Measurements from ENCODE around the gene CHPT1.

DNA sequence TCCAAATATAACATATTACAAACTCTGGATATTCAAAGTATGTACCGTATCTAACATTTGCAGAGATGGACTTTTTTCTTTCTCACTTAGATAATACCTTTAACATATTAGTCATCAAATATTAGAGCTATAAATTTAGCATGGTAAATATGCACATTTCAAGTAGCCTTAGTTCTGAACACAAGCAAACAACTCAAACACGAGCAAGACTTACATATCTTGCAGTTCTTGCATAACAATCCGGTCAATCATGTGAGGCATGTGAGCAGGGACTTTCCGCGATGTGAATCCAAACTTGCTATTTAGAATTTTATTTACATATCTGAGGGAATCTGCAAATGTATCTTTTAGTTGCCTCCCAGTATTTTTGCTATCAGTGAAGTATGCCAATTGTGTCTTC lies 63.9 kb downstream of the CHPT1 start:
- TF ChIP-seq EZH2 (IDR thresholded peaks at IDR 0.05; ENCODE audit: low read depth, unreplicated experiment) (no peak), POLR2AphosphoS5 (IDR thresholded peaks at IDR 0.05; ENCODE audit: low read depth) (no peak), EZH2phosphoT487 (IDR thresholded peaks at IDR 0.05; ENCODE audit: unreplicated experiment) (no peak), CREB1 (CRISPR knock-in tag; IDR thresholded peaks at IDR 0.05; ENCODE audit: low read depth) (no peak)
- TF ChIP-seq, protein P1, sequence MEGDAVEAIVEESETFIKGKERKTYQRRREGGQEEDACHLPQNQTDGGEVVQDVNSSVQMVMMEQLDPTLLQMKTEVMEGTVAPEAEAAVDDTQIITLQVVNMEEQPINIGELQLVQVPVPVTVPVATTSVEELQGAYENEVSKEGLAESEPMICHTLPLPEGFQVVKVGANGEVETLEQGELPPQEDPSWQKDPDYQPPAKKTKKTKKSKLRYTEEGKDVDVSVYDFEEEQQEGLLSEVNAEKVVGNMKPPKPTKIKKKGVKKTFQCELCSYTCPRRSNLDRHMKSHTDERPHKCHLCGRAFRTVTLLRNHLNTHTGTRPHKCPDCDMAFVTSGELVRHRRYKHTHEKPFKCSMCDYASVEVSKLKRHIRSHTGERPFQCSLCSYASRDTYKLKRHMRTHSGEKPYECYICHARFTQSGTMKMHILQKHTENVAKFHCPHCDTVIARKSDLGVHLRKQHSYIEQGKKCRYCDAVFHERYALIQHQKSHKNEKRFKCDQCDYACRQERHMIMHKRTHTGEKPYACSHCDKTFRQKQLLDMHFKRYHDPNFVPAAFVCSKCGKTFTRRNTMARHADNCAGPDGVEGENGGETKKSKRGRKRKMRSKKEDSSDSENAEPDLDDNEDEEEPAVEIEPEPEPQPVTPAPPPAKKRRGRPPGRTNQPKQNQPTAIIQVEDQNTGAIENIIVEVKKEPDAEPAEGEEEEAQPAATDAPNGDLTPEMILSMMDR (conservative IDR thresholded peaks at IDR 0.05; ENCODE audit: low read depth in 2 of 2): no peak
- TF ChIP-seq, protein P2, sequence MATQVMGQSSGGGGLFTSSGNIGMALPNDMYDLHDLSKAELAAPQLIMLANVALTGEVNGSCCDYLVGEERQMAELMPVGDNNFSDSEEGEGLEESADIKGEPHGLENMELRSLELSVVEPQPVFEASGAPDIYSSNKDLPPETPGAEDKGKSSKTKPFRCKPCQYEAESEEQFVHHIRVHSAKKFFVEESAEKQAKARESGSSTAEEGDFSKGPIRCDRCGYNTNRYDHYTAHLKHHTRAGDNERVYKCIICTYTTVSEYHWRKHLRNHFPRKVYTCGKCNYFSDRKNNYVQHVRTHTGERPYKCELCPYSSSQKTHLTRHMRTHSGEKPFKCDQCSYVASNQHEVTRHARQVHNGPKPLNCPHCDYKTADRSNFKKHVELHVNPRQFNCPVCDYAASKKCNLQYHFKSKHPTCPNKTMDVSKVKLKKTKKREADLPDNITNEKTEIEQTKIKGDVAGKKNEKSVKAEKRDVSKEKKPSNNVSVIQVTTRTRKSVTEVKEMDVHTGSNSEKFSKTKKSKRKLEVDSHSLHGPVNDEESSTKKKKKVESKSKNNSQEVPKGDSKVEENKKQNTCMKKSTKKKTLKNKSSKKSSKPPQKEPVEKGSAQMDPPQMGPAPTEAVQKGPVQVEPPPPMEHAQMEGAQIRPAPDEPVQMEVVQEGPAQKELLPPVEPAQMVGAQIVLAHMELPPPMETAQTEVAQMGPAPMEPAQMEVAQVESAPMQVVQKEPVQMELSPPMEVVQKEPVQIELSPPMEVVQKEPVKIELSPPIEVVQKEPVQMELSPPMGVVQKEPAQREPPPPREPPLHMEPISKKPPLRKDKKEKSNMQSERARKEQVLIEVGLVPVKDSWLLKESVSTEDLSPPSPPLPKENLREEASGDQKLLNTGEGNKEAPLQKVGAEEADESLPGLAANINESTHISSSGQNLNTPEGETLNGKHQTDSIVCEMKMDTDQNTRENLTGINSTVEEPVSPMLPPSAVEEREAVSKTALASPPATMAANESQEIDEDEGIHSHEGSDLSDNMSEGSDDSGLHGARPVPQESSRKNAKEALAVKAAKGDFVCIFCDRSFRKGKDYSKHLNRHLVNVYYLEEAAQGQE (IDR thresholded peaks at IDR 0.05; ENCODE audit: unreplicated experiment): no peak
- TF ChIP-seq, protein P3, sequence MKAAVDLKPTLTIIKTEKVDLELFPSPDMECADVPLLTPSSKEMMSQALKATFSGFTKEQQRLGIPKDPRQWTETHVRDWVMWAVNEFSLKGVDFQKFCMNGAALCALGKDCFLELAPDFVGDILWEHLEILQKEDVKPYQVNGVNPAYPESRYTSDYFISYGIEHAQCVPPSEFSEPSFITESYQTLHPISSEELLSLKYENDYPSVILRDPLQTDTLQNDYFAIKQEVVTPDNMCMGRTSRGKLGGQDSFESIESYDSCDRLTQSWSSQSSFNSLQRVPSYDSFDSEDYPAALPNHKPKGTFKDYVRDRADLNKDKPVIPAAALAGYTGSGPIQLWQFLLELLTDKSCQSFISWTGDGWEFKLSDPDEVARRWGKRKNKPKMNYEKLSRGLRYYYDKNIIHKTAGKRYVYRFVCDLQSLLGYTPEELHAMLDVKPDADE (IDR thresholded peaks at IDR 0.05): no peak
